Bronchial epithelial cell (primary cell): ENCODE results near the gene SECTM1. TPM values are rescaled to one million over a fixed set of nuclear protein-coding genes. Genes with fewer than 3 reads are reported as not detected.

Experiments used
- DNase-seq: peaks from one replicate; pipeline ENCODE4 v3.0.0-alpha.2; 2010; ENCODE audit warnings: low read depth
- FAIRE-seq: peaks from 2 replicates; lab custom pipeline; 2011; peaks lifted over from hg19 to GRCh38; lab: Jason Lieb, UNC
- H3K27me3 ChIP-seq: 2 replicates; pipeline ENCODE4 v1.5.1; 2011; ENCODE audit warnings: low read length; ENCODE audit not compliant: control insufficient read depth, insufficient read depth
- H3K36me3 ChIP-seq: 2 replicates; pipeline ENCODE4 v1.5.1; 2011; ENCODE audit warnings: low read length; ENCODE audit not compliant: control insufficient read depth, insufficient read depth
- H3K4me3 ChIP-seq: 2 replicates; pipeline ENCODE4 v1.5.1; 2011; ENCODE audit warnings: mild to moderate bottlenecking, low read depth, low read length, control low read depth
- CTCF ChIP-seq: IDR thresholded peaks from 2 replicates; pipeline ENCODE4 v1.5.1; 2011; ENCODE audit warnings: mild to moderate bottlenecking, moderate library complexity, low read length, control low read depth, inconsistent platforms; ENCODE audit not compliant: insufficient read depth, severe bottlenecking
- total RNA-seq: library from RNA; depleted of rRNA; stranded (reverse); fragments of >200 nt; gene quantifications from 2 replicates; pipeline ENCODE4 v1.2.1, GENCODE V29; 2014

The SECTM1 gene
- total RNA-seq, 1 donor from 2014 or later = 3.7 TPM

DNA sequence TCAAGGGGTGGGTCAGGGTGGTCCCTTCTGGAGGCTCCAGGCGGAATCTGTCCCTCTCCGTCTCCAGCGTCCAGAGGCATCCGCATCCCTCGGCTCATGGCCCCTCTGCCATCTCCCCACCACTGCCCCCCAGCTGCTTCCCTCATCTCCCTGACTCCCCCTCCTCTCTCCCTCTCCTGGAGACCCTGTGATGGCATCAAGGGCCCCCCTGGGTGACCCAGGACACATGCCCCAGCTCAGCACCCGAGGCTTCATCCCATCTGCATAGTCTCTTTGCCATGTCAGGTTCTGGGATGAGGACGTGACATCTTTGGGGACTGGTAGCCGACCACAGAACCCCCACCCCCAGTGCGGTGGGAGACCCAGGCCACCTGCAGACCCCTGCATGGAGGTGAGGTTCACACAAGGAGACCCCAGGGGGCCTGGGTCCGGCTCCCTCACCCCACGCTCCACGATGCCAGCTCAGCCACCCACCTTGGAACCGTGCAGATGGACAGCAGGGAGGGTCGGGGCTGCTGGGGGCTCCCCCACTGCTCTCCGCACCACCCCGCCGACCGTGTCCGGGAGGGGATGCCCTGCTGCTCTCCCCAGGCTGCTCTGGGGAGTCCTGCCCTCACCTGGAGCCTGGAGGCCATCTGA is 3.8 kb downstream of the SECTM1 start:
- Histone ChIP-seq H3K36me3 (no peaks in the 10 kb centered on the region), H3K4me3 (no peak overlapping the region), H3K27me3 (peaks cover 6% of the 10 kb centered on the region)
- TF ChIP-seq CTCF = no peak
- DNase-seq (no peak), FAIRE-seq (no peak)

DNA sequence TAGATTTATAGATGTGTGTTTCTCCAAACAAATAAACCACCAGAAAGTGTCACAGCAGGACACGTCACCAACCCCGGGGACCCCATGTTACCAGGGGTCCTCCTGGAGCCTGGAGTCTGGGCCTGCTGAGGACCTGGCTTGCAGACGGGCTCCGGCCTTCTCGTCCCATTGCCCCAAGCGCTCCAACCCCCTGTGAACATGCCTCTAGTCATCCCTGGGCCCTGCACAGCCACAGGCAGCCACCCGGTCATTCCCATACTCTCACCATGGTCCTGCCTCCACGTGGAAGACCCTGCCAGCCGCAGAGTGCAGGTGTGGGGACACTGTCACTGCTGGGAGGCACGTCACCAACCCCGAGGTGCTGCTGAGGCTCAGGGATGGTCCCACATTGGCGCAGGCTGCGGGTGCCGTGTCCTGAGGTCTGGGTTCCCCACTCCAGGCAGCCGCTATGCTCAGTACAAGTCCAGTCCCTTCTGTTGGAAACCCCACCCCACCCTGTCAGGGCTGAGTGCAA is 4.5 kb downstream of the SECTM1 start:
- Histone ChIP-seq H3K27me3 (peaks cover 6% of the 10 kb centered on the region), H3K4me3 (no peak overlapping the region), H3K36me3 (no peaks in the 10 kb centered on the region)
- TF ChIP-seq CTCF = no peak
- DNase-seq = no peak
- no peak for FAIRE-seq

DNA sequence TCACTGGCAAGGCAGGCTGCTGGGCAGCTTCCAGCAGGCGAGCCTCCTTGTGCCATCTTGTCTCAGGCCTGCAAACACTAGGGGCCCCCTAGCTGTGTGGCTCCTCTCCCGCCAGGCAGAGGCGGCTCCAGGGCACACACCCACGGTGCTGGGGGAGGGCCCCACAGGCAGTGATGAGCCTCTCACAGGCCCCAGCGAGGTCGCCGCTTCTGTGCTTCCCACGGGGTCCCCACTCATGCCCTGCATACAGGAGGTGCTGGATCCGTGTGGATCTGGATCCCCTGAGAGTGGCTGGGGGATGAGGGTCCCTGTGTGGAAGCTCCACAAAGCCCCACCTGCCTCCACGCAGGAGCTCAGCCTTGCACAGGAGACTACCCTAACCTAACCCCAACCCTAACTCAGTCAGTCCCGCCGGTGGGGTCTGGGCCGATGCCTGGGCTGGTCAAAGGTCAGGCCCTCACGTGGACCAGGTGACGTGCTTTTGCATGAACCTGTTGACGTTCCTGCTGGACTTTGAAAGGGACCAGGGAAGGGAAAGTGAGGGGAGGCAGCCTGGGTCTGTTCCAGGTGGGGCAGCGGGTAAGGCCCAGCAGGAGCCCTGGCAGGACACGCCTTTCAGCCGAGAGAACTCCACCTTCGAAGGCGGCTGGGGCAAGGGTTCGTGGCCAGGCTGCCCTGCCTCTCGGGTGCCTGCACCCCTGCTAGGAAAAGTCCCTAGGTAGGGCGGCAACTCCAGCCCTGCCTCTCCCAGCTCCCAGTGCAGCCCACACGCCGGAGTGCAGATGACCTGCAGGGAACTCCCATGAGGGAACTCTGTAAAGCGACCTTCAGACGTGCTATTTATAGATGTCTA is 5.2 kb downstream of the SECTM1 start:
- TF ChIP-seq CTCF = no peak
- FAIRE-seq = no peak
- Histone ChIP-seq H3K36me3 (no peaks in the 10 kb centered on the region), H3K27me3 (peaks cover 6% of the 10 kb centered on the region), H3K4me3 (no peak overlapping the region)
- no peak for DNase-seq

- no peak for FAIRE-seq
- no peak for TF ChIP-seq CTCF
- peaks cover 6% of the 10 kb centered on the region for H3K27me3 ChIP-seq
Measured at GRCh38 chr17:82327757-82328140, 5.8 kb downstream of the SECTM1 start.

GRCh38 chr17:82327289-82327688 is 6.3 kb downstream of the SECTM1 start:
- no peak overlapping the region for H3K4me3 ChIP-seq
- peak; percentile 13 for FAIRE-seq
- peaks cover 3% of the 10 kb centered on the region for H3K27me3 ChIP-seq
- TF ChIP-seq CTCF = no peak
- no peak for DNase-seq
- H3K36me3 ChIP-seq = no peaks in the 10 kb centered on the region

More at GRCh38 chr17:82327757-82328140, 5.8 kb downstream of the SECTM1 start:
- no peak for DNase-seq
- no peak overlapping the region for H3K4me3 ChIP-seq
- no peaks in the 10 kb centered on the region for H3K36me3 ChIP-seq
